B cell (primary cell): ENCODE data around the gene LYST. TPM values are rescaled to one million over a fixed set of nuclear protein-coding genes. Genes with fewer than 3 reads are reported as not detected.

Source experiments
- ATAC-seq: fragments of 200-7000 bp; cut with Tn5 transposase; one replicate; pipeline ENCODE4 v1.10.0; 2021; ENCODE audit warnings: low read depth, mild to moderate bottlenecking, moderate number of reproducible peaks, moderate library complexity
- CTCF ChIA-PET: fragments of 350-600 bp; sonication (Branson Sonifier 250); formaldehyde crosslinking; loops from one replicate; lab custom pipeline; 2021; ENCODE audit warnings: antibody characterized with exemption, inconsistent platforms; lab: Charles Lee
- POLR2A ChIA-PET: fragments of 350-600 bp; sonication (Branson Sonifier 250); formaldehyde crosslinking; loops from one replicate; lab custom pipeline; 2021; ENCODE audit warnings: antibody characterized with exemption; lab: Charles Lee
- DNase-seq: peaks from one replicate; pipeline ENCODE4 v3.0.0; 2013
- H2AFZ ChIP-seq: 2 replicates; pipeline ENCODE4 v1.6.1; 2012; ENCODE audit warnings: mild to moderate bottlenecking, low read depth, low read length; ENCODE audit not compliant: insufficient read depth, poor library complexity, severe bottlenecking
- H3K27ac ChIP-seq, 2 donors: 1 replicate in 1 of 2; 2 replicates in 1 of 2; pipeline ENCODE4 v1.5.1; 2012 to 2013; ENCODE audit warnings: low read length in 2 of 2, mild to moderate bottlenecking in 2 of 2, moderate library complexity in 1 of 2
- H3K27me3 ChIP-seq, 4 experiments: fragments of 200-600 bp in 1 of 4; sonication (generic) in 1 of 4; replicated peaks in 1 of 4; 1 replicate in 2 of 4; 2 replicates in 2 of 4; pipeline versions ENCODE4 v1.6.1 to v1.7.0; 2013 to 2016; ENCODE audit warnings: low read length in 3 of 4, mild to moderate bottlenecking in 2 of 4, mixed read lengths in 1 of 4, moderate library complexity in 1 of 4; ENCODE audit not compliant: insufficient read depth in 4 of 4, control insufficient read depth in 3 of 4; ENCODE audit errors: control extremely low read depth in 1 of 4
- H3K36me3 ChIP-seq, 2 experiments: replicated peaks in 1 of 2; 1 replicate in 1 of 2; 2 replicates in 1 of 2; pipeline versions ENCODE4 v1.6.1 to v1.7.1; 2013; ENCODE audit warnings: low read length in 1 of 2; ENCODE audit not compliant: insufficient read depth in 2 of 2, control insufficient read depth in 1 of 2; ENCODE audit errors: control extremely low read depth in 1 of 2, extremely low read depth in 1 of 2
- H3K4me1 ChIP-seq, 2 donors: fragments of 200-600 bp in 1 of 2; sonication (generic) in 1 of 2; 1 replicate in 1 of 2; 2 replicates in 1 of 2; pipeline versions ENCODE4 v1.5.1 to v1.6.1; 2013 to 2017; ENCODE audit warnings: low read length in 2 of 2; ENCODE audit not compliant: control insufficient read depth in 2 of 2, insufficient read depth in 2 of 2
- H3K4me2 ChIP-seq: replicated peaks from 2 replicates; pipeline ENCODE3; 2012; ENCODE audit warnings: mild to moderate bottlenecking, low read depth, low read length; ENCODE audit not compliant: poor library complexity, severe bottlenecking
- H3K4me3 ChIP-seq, 5 experiments: fragments of 200-600 bp in 1 of 5; sonication (generic) in 1 of 5; 1 replicate in 3 of 5; 2 replicates in 2 of 5; pipeline versions ENCODE4 v1.5.1 to v1.7.0; 2011 to 2016; ENCODE audit warnings: low read length in 4 of 5, mild to moderate bottlenecking in 4 of 5, low read depth in 2 of 5, control low read depth in 1 of 5, moderate library complexity in 1 of 5; ENCODE audit not compliant: insufficient read depth in 1 of 5; ENCODE audit errors: control extremely low read depth in 1 of 5, extremely low read depth in 1 of 5
- H3K79me2 ChIP-seq: fragments of 200-600 bp; sonication (generic); one replicate; pipeline ENCODE4 v1.6.0; 2016; ENCODE audit warnings: low read length; ENCODE audit not compliant: control insufficient read depth, insufficient read depth
- H3K9ac ChIP-seq: fragments of 200-600 bp; sonication (generic); 2 replicates; pipeline ENCODE4 v1.6.1; 2017; ENCODE audit warnings: mild to moderate bottlenecking, low read length, moderate library complexity
- H3K9me3 ChIP-seq, 3 donors: one replicate each; pipeline versions ENCODE4 v1.6.1 to v1.7.1; 2013; ENCODE audit warnings: low read length in 2 of 3; ENCODE audit not compliant: control insufficient read depth in 2 of 3, insufficient read depth in 1 of 3; ENCODE audit errors: control extremely low read depth in 1 of 3
- H4K20me1 ChIP-seq: 2 replicates; pipeline ENCODE4 v1.6.0; 2012; ENCODE audit warnings: mild to moderate bottlenecking, low read length; ENCODE audit not compliant: insufficient read depth, control insufficient read depth, poor library complexity, severe bottlenecking
- H3K27ac Mint-ChIP-seq: one replicate; pipeline ENCODE4 v1.8.0; 2021; ENCODE audit warnings: mixed read lengths
- H3K27me3 Mint-ChIP-seq: one replicate; pipeline ENCODE4 v1.8.0; 2021; ENCODE audit warnings: mixed read lengths
- H3K4me1 Mint-ChIP-seq: one replicate; pipeline ENCODE4 v1.8.0; 2021; ENCODE audit warnings: mixed read lengths
- H3K4me3 Mint-ChIP-seq: one replicate; pipeline ENCODE4 v1.8.0; 2021; ENCODE audit warnings: mixed read lengths
- H3K9me3 Mint-ChIP-seq: one replicate; pipeline ENCODE4 v1.8.0; 2022; ENCODE audit warnings: mixed read lengths; ENCODE audit not compliant: insufficient read depth
- EZH2 ChIP-seq: IDR thresholded peaks from 2 replicates; pipeline ENCODE4 v1.6.1; 2012; ENCODE audit warnings: borderline replicate concordance, low read depth, mild to moderate bottlenecking, moderate library complexity, low read length; ENCODE audit not compliant: insufficient read depth, poor library complexity, severe bottlenecking
- WGBS: methylation state at CpG from one replicate; pipeline ENCODE4 v1.1.5; 2013; ENCODE audit warnings: missing lambda C conversion rate; ENCODE audit not compliant: insufficient coverage; 5-methylcytosine and 5-hydroxymethylcytosine counted together
- intact Hi-C: fragments of 100-400 bp; cut with micrococcal nuclease; formaldehyde crosslinking; loops from one replicate; pipeline ENCODE4 v1.10.0; 2022
- polyA plus RNA-seq: library from polyadenylated mRNA; depleted of rRNA; stranded (reverse); fragments of >200 nt; gene quantifications from 2 replicates; pipeline ENCODE4 v1.2.3, GENCODE V29; 2012
- total RNA-seq, 2 donors: library from RNA; stranded (reverse); fragments of 120-200 nt in 1 of 2; gene quantifications; 1 replicate in 1 of 2; 2 replicates in 1 of 2; pipeline versions ENCODE4 v1.2.3 to v1.2.4, GENCODE V29; 2013 to 2022
- TF ChIP-seq, protein P1 (sequence below): fragments of 200-600 bp; IDR thresholded peaks from one replicate; pipeline ENCODE4 v1.8.0; 2022; ENCODE audit warnings: antibody characterized with exemption, mild to moderate bottlenecking

LYST gene
- total and polyA plus RNA-seq, 2 donors (not counting 1 experiment from before 2014, with no cell fraction given): 50.4 to 120 TPM

GRCh38 chr1:235642011-235642942 lies 224.4 kb downstream of the LYST start:
- H3K27me3 Mint-ChIP-seq: peaks cover 55% of the 10 kb centered on the region

More at GRCh38 chr1:235642011-235642942, 224.4 kb downstream of the LYST start:
- WGBS: 23% methylated on average over 42 of the region's 47 CpGs
- TF ChIP-seq, protein P1, sequence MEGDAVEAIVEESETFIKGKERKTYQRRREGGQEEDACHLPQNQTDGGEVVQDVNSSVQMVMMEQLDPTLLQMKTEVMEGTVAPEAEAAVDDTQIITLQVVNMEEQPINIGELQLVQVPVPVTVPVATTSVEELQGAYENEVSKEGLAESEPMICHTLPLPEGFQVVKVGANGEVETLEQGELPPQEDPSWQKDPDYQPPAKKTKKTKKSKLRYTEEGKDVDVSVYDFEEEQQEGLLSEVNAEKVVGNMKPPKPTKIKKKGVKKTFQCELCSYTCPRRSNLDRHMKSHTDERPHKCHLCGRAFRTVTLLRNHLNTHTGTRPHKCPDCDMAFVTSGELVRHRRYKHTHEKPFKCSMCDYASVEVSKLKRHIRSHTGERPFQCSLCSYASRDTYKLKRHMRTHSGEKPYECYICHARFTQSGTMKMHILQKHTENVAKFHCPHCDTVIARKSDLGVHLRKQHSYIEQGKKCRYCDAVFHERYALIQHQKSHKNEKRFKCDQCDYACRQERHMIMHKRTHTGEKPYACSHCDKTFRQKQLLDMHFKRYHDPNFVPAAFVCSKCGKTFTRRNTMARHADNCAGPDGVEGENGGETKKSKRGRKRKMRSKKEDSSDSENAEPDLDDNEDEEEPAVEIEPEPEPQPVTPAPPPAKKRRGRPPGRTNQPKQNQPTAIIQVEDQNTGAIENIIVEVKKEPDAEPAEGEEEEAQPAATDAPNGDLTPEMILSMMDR: no peak
- TF ChIP-seq EZH2: no peak
- peaks cover 16% of the 10 kb centered on the region for H3K4me1 Mint-ChIP-seq
- Histone ChIP-seq H3K9ac (peak overlapping the region; percentile 43), H3K9me3 (peaks cover 0 to 2% (median 0%) of the 10 kb centered on the region in 3 donors), H3K36me3 (no peaks in the 10 kb centered on the region), H3K4me3 (peak overlapping the region; percentile 5 to 40 (median 38)), H3K4me2 (peak overlapping the region; percentile 78), H3K79me2 (no peaks in the 10 kb centered on the region), H2AFZ (peak overlapping the region; percentile 66), H3K27ac (no peak overlapping the region), H3K4me1 (peaks cover 11 to 12% of the 10 kb centered on the region in 2 donors), H3K27me3 (peaks cover 0 to 35% (median 5%) of the 10 kb centered on the region in 4 experiments), H4K20me1 (no peaks in the 10 kb centered on the region)
- H3K9me3 Mint-ChIP-seq: no peaks in the 10 kb centered on the region
- peak; percentile 33 for DNase-seq
- ChIA-PET CTCF (no interaction called here), POLR2A (no interaction called here)
- peak overlapping the region; percentile 66 for H3K27ac Mint-ChIP-seq
- intact Hi-C loops: no loop called here
- ATAC-seq: peak; percentile 76
- peak overlapping the region; percentile 83 for H3K4me3 Mint-ChIP-seq
